ENCODE data around the gene FAM187B. TPM values are rescaled to one million over a fixed set of nuclear protein-coding genes. Genes with fewer than 3 reads are reported as not detected.
"Not testable (repeated sequence)": the region's sequence is repeated elsewhere in the genome, so short reads cannot be mapped to it uniquely, and the experiment has no call there.

FAM187B gene
- total RNA-seq, 1 donor from 2014 or later: not detected

- Mint-ChIP-seq H3K4me1 (peaks cover 17% of the 10 kb centered on the region), H3K27me3 (peaks cover 17% of the 10 kb centered on the region), H3K4me3 (no peak overlapping the region), H3K27ac (no peak overlapping the region), H3K36me3 (ENCODE audit: low read depth) (no peaks in the 10 kb centered on the region), H3K9me3 (no peaks in the 10 kb centered on the region)
- DNase-seq: no peak
- intact Hi-C loops (cut with micrococcal nuclease): no loop called here
These were observed 25.1 kb upstream of the FAM187B start for GRCh38 chr19:35253316-35254286.

DNA sequence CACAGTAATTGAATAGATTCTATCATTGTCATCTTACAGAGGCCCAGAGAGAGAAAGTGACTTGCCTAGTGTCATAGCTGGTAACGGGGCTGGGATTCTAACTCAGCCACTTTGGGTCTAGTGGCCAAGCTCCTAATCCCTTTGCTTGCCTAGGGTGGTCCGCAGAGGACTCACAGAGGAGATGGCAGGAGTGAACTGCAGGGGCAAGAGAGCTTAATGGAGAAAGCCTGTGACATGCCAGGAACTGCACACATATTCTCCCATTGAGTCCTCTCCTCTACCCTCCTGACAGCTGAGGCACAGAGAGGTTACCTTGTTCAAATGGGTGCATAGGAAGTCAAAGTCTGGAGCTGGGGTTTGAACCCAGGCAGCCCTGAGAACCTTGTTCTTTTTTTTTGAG, 22.9 kb upstream of the FAM187B start:
- no peak overlapping the region for H3K27ac Mint-ChIP-seq
- H3K36me3 Mint-ChIP-seq (ENCODE audit: low read depth): no peaks in the 10 kb centered on the region

DNA sequence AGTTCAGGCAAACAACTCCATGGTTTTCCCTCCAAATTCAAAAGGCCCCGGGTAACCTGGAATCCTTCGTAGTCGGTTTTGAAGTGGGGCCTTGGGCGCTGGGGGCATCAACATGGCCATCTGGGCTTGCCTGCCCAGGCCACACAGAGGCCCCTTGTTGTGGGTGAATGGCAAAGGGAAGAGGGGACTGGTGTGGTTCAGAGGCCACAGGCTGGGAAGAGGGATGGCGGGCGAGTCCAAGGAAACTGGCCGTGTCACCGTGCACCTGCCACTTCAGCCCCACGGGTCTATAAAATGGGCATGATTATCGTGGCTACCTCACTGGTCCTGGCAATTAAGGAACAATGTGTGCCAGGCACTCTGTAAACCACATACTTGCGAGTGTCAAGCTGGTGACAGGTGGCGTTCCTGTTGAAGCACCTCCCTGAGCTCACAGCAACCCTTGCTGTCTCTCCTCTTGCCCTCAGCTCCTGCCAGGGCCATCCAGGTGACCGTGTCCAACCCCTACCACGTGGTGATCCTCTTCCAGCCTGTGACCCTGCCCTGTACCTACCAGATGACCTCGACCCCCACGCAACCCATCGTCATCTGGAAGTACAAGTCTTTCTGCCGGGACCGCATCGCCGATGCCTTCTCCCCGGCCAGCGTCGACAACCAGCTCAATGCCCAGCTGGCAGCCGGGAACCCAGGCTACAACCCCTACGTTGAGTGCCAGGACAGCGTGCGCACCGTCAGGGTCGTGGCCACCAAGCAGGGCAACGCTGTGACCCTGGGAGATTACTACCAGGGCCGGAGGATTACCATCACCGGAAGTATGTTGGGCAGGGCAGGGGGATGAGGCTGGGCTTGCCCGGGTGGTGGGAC, 21.5 kb upstream of the FAM187B start:
- H3K27ac Mint-ChIP-seq: no peak overlapping the region

More for the DNA sequence above, 22.9 kb upstream of the FAM187B start:
- no peak overlapping the region for H3K4me3 Mint-ChIP-seq
- no peak for DNase-seq
- no peaks in the 10 kb centered on the region for H3K9me3 Mint-ChIP-seq
- H3K4me1 Mint-ChIP-seq: peaks cover 19% of the 10 kb centered on the region
- peaks cover 30% of the 10 kb centered on the region for H3K27me3 Mint-ChIP-seq
- intact Hi-C loops (cut with micrococcal nuclease): no loop called here

DNA sequence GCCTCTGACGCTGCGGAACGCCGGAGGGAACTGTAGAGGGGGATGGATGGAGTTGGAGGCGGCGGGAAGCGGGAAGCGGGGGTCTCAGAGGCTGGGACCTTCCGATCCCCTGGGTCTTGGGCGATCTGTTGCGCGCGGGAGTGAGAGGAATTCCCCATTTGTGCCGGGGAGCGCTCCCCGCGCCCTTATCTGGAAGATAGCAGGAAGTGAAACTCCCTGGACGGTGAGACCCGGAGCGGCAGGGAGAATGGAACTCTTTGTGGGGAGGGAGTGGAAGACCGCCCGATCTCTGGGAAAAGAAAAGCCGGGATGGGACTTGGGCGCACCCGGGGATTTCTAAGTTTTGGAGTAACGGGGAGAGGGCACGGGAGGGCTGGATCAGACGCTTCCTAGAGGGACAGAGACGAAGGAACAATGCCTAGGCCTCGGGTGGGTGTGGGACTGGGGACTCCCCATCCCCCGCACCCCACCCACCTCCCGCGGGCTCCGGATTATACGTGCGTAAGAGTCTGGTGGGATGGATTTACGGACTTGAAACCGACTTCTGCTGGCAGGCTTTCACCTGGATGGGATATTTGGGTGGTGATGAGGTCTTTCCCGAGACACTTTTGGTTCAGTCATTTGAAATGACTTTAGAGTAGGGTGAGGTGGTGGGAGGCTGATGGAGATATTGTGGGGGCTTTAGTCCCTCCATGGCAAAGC, 20.8 kb upstream of the FAM187B start:
- Mint-ChIP-seq H3K4me1 (peaks cover 19% of the 10 kb centered on the region), H3K9me3 (peaks cover 3% of the 10 kb centered on the region), H3K36me3 (ENCODE audit: low read depth) (peaks cover 4% of the 10 kb centered on the region), H3K4me3 (peak overlapping the region; percentile 79), H3K27me3 (peaks cover 42% of the 10 kb centered on the region), H3K27ac (no peak overlapping the region)
- no peak for DNase-seq
- intact Hi-C loops (cut with micrococcal nuclease): loop anchor here (5.0 kb wide), 1 partner anchor 37 kb away; no protein-coding TSS in a partner anchor

More for the DNA sequence above, 21.5 kb upstream of the FAM187B start:
- DNase-seq: no peak
- Mint-ChIP-seq H3K4me1 (peaks cover 19% of the 10 kb centered on the region), H3K27me3 (peaks cover 36% of the 10 kb centered on the region), H3K9me3 (peaks cover 3% of the 10 kb centered on the region), H3K36me3 (ENCODE audit: low read depth) (peaks cover 4% of the 10 kb centered on the region), H3K4me3 (peak overlapping the region; percentile 79)
- intact Hi-C loops (cut with micrococcal nuclease): loop anchor here (5.0 kb wide), 1 partner anchor 38 kb away; no protein-coding TSS in a partner anchor

- peak; percentile 83 for DNase-seq
- H3K4me3 Mint-ChIP-seq: peak within 1 kb of the TSS; percentile 79
- peak within 1 kb of the TSS; percentile 42 for H3K27ac Mint-ChIP-seq
- intact Hi-C loops (cut with micrococcal nuclease): loop anchor here (5.0 kb wide), 1 partner anchor 36 kb away; no protein-coding TSS in a partner anchor
- peaks cover 48% of the 10 kb centered on the region for H3K27me3 Mint-ChIP-seq
- H3K9me3 Mint-ChIP-seq: peaks cover 3% of the 10 kb centered on the region
- H3K36me3 Mint-ChIP-seq (ENCODE audit: low read depth): peaks cover 4% of the 10 kb centered on the region
- peaks cover 19% of the 10 kb centered on the region for H3K4me1 Mint-ChIP-seq
These were observed 20.0 kb upstream of the FAM187B start, which contains the start of gene LSR for GRCh38 chr19:35248310-35249145. TSS of gene LSR (plus strand) at chr19:35249002. CDS start at chr19:35249023, 21 bp downstream.

DNA sequence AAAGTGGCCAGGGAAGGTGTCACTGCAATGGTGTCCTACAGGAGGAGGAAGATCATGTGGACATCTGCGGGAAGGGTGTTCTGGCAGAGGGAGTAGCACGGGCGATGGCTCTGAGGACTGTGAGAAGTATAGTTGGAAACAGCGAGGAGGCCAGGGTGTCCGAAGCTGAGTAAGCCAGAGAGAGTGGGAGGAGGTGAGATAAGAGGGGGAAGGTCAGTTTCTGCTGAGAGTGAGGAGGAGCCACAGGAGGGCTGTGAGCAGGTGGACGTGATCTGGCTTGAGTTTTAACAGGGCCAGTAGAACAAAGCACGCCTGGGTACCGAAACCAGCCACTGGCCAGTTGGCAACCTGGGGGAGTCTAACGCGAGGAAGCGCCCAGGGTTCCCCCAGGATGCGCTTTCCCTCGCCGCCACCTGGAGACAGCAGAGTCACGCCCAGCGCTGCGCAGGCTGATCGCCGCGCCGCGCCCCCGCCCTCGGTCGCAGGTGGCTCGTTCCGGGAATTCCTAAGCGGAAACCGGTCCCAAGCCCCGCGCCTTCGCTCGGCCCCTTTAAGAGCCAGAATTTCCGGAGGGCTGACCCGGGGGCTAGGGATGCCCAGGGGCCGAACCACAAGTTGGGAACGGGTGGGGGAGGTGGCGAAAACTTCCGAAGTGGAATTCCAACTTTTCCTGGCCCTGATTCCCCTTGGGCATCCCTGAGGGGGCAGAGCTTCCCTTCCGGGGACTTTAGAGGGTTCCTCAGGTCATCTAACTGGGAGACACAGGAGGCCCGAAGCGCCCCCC, 19.2 kb upstream of the FAM187B start:
- peaks cover 56% of the 10 kb centered on the region for H3K27me3 Mint-ChIP-seq
- peaks cover 4% of the 10 kb centered on the region for H3K36me3 Mint-ChIP-seq (ENCODE audit: low read depth)
- no peak overlapping the region for H3K27ac Mint-ChIP-seq
- DNase-seq: peak; percentile 82
- intact Hi-C loops (cut with micrococcal nuclease): loop anchor here (5.0 kb wide), 1 partner anchor 35 kb away; no protein-coding TSS in a partner anchor
- H3K4me3 Mint-ChIP-seq: peak overlapping the region; percentile 79
- H3K4me1 Mint-ChIP-seq: peaks cover 19% of the 10 kb centered on the region
- peaks cover 3% of the 10 kb centered on the region for H3K9me3 Mint-ChIP-seq

DNA sequence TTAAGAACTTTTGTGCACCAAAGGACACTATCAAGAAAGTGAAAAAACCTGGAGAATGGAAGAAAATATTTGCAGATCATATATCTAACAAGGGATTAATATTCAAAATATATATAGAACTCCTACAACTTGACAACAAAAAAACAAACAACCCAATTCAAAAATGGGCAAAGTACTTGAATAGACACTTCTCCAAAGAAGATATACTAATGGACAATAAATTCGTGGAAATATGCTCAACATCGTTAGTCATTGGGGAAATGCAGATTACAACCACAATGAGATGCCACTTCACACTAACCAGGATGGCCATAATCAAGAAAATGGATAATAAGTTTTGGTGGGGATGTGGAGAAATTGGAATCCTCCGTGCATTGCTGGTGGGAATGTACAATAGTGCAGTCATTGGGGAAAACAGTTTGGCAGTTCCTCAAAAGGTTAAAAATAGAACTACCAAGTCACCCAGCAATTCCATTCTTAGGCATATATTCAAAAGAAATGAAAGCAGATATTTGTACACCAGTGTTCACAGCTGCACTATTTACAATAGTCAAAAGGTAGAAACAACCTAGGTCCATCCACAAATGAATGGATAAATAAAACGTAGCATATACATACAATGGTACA, 18.0 kb upstream of the FAM187B start:
- Mint-ChIP-seq H3K27ac (no peak overlapping the region), H3K4me1 (peaks cover 19% of the 10 kb centered on the region), H3K27me3 (peaks cover 60% of the 10 kb centered on the region), H3K4me3 (peak overlapping the region; percentile 79), H3K36me3 (ENCODE audit: low read depth) (peaks cover 4% of the 10 kb centered on the region), H3K9me3 (peaks cover 3% of the 10 kb centered on the region)
- intact Hi-C loops (cut with micrococcal nuclease): loop anchor here (5.0 kb wide), 1 partner anchor 34 kb away; no protein-coding TSS in a partner anchor
- DNase-seq: no peak

DNA sequence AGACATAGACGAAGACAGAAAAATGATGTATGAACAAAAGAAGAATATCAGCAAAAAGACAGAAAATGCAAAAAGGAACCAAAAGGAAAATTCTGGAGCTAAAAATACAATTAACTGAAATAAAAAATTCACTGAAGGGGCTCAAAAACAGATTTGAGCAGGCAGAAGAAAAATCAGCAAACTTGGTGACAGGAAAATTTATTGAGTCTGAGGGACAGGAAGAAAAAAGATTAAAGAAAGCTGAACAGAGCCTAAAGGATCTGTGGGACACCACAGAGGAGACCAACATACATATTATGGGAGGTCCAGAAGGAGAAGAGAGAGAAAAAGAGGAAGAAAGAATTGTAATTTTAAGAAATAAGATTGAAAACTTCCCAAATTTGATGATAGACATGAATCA, 12.9 kb upstream of the FAM187B start:
- peaks cover 32% of the 10 kb centered on the region for H3K27me3 Mint-ChIP-seq
- peaks cover 11% of the 10 kb centered on the region for H3K36me3 Mint-ChIP-seq (ENCODE audit: low read depth)
- no peak overlapping the region for H3K4me3 Mint-ChIP-seq
- H3K4me1 Mint-ChIP-seq: peaks cover 14% of the 10 kb centered on the region
- peaks cover 15% of the 10 kb centered on the region for H3K9me3 Mint-ChIP-seq
- intact Hi-C loops (cut with micrococcal nuclease): no loop called here
- DNase-seq: no peak
- no peak overlapping the region for H3K27ac Mint-ChIP-seq

DNA sequence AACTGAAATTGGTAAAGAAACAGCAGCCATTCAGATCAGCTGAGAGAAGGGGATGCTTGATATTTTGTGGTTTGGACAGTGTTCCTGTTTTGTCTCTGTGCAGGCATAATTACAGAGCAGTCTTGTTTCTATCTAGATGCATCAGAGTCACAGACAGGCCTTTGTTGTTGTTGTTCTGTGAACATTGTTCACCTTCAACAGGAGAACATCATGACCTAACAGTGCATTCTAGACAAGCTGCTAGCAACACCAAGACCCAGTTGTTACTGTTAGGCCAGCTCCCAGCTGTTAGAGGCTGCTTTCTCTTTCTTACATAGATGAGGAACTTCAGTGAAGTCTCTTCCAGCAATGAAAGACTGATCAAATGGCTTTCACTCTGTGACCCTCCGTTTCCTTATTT, 11.8 kb upstream of the FAM187B start:
- peak; percentile 69 for DNase-seq
- Mint-ChIP-seq H3K27ac (no peak overlapping the region), H3K4me1 (peaks cover 14% of the 10 kb centered on the region), H3K4me3 (peak overlapping the region; percentile 44), H3K36me3 (ENCODE audit: low read depth) (peaks cover 7% of the 10 kb centered on the region), H3K27me3 (peaks cover 25% of the 10 kb centered on the region), H3K9me3 (peaks cover 12% of the 10 kb centered on the region)
- intact Hi-C loops (cut with micrococcal nuclease): no loop called here

- peaks cover 12% of the 10 kb centered on the region for H3K9me3 Mint-ChIP-seq
- peaks cover 14% of the 10 kb centered on the region for H3K4me1 Mint-ChIP-seq
- H3K36me3 Mint-ChIP-seq (ENCODE audit: low read depth); H3K27ac Mint-ChIP-seq; H3K4me3 Mint-ChIP-seq; DNase-seq; intact Hi-C loops (cut with micrococcal nuclease): not testable (repeated sequence)
- H3K27me3 Mint-ChIP-seq: peaks cover 22% of the 10 kb centered on the region
These were observed 11.1 kb upstream of the FAM187B start for GRCh38 chr19:35239597-35239996.

DNA sequence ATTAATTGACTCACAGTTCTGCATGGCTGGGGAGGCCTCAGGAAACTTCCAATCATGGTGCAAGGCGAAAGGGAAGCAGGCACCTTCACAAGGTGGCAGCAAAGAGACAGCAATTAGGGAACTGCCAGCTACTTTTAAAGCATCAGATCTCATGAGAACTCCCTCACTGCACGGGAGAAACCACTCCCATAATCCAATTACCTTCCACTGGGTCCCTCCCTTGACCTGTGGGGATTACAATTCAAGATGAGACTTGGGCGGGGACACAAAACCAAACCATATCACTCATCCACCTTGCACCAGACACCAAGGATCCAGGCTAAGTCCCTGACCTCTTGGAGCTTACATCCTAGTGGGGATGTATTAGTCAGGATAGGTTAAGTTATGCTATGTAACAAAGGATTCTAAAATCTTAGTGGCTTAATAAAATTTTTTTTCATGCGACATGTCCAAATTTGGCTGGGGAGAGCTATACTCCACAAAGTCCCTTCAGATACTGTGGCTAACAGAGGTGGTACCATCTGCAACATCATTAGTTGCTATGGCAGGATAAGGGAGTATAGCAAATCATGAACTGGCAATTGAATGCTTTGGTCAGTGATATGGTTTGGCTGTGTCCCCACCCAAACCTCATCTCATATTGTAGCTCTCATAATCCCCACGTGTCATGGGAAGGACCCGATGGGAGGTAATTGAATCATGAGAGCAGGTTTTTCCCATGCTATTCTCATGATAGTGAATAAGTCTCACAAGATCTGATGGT, 8.3 kb upstream of the FAM187B start:
- H3K27ac Mint-ChIP-seq: no peak overlapping the region
- peaks cover 9% of the 10 kb centered on the region for H3K27me3 Mint-ChIP-seq
- intact Hi-C loops (cut with micrococcal nuclease): no loop called here
- peaks cover 12% of the 10 kb centered on the region for H3K9me3 Mint-ChIP-seq
- H3K4me1 Mint-ChIP-seq: peaks cover 14% of the 10 kb centered on the region
- peaks cover 7% of the 10 kb centered on the region for H3K36me3 Mint-ChIP-seq (ENCODE audit: low read depth)
- DNase-seq: no peak
- no peak overlapping the region for H3K4me3 Mint-ChIP-seq

Measured in activated CD4-positive, alpha-beta T cell treated with anti-CD3 and anti-CD28 coated beads, Interleukin-2, amount 10 ng/mL, durations not matched to agents 24 days and 14 days (primary cell).